Pancreas (tissue), 10 donors: Measurements from ENCODE around the gene PRKCZ. TPM values are rescaled to one million over a fixed set of nuclear protein-coding genes. Genes with fewer than 3 reads are reported as not detected.
A peak's percentile ranks its signal among the peaks of the same experiment; 100 is the strongest.
"Not testable (repeated sequence)": the region's sequence is repeated elsewhere in the genome, so short reads cannot be mapped to it uniquely, and the experiment has no call there.

Source experiments
- ATAC-seq, 4 donors: fragments of 200-7000 bp; cut with Tn5 transposase; one replicate each; pipeline versions ENCODE4 v1.8.0 to v1.9.1; 2020; ENCODE audit warnings: mild to moderate bottlenecking in 4 of 4, moderate library complexity in 4 of 4
- DNase-seq, 6 donors: peaks; one replicate each; pipeline ENCODE4 v3.0.0-alpha.2; 2020
- FAIRE-seq: peaks from 2 replicates; lab custom pipeline; 2012; peaks lifted over from hg19 to GRCh38; lab: Jason Lieb, UNC
- H3K27ac ChIP-seq, 4 donors: fragments of 200-600 bp; sonication (generic); 1 replicate in 3 of 4; 2 replicates in 1 of 4; pipeline versions ENCODE4 v1.5.0 to v1.8.0; 2020
- H3K27me3 ChIP-seq, 4 donors: fragments of 200-600 bp; one replicate each; pipeline ENCODE4 v1.8.0; 2021
- H3K36me3 ChIP-seq, 3 donors: fragments of 200-600 bp; sonication (generic) in 1 of 3; one replicate each; pipeline versions ENCODE4 v1.5.0 to v1.8.0; 2020 to 2021
- H3K4me1 ChIP-seq, 3 donors: fragments of 200-600 bp; one replicate each; pipeline ENCODE4 v1.8.0; 2021
- H3K4me3 ChIP-seq, 4 donors: fragments of 200-600 bp; sonication (generic) in 2 of 4; one replicate each; pipeline versions ENCODE4 v1.5.0 to v1.8.0; 2020 to 2021
- H3K9me3 ChIP-seq, 4 donors: fragments of 200-600 bp; one replicate each; pipeline ENCODE4 v1.8.0; 2021
- CTCF ChIP-seq, 4 donors: fragments of 200-600 bp; sonication (generic) in 3 of 4; IDR thresholded peaks; one replicate each; pipeline versions ENCODE4 v1.5.0 to v1.8.0; 2021; ENCODE audit warnings: antibody characterized with exemption in 4 of 4
- WGBS, 2 donors: extraction: QIAGEN DNeasy Blood & Tissue Kit; methylation state at CpG; one replicate each; pipeline ENCODE4 v1.1.7; 2013; 5-methylcytosine and 5-hydroxymethylcytosine counted together
- intact Hi-C, 3 donors: fragments of 100-400 bp; cut with DNase I; formaldehyde crosslinking; loops; one replicate each; pipeline versions ENCODE4 v1.11.1 to v1.14.2; 2022
- polyA plus RNA-seq, 2 donors: library from polyadenylated mRNA; stranded (reverse); fragments of 200-250 nt; gene quantifications; one replicate each; pipeline ENCODE4 v1.2.3, GENCODE V29; 2013
- total RNA-seq, 6 donors: library from RNA; stranded (reverse); fragmentation: NEBNext Ultra II Directional in 4 of 6; extraction: Animal tissue kit (Norgen Biotek cat#: 25700) in 4 of 6; gene quantifications; one replicate each; pipeline versions ENCODE4 v1.2.1 to v1.2.4, GENCODE V29; 2021 to 2023
- donor health status: healthy with polysubstance abuse.
- donor health status: DM: no; HTN: no; CAD: no; lungs with moderate emphysema.
- donor health status: DM: no; HTN: no; CAD: no.
- donor health status: control.
- donor health status: control.
- donor health status: Bipolar disorder and iron deficiency.
- donor health status: DM: yes; HTN: yes; CAD: no.
- donor health status: DM: no; HTN: no; CAD: no.
- donor health status: DM: no; HTN: no; CAD: no.
- donor health status: DM: yes; HTN: yes; CAD: no.

The PRKCZ gene
- total and polyA plus RNA-seq, 8 donors = 9.8 to 27.4 (median 17.1) TPM

- intact Hi-C loops = no loop called here
- no peak overlapping the region for H3K27ac ChIP-seq
- no peak for TF ChIP-seq CTCF (IDR thresholded peaks at IDR 0.05)
- H3K4me3 ChIP-seq = no peak overlapping the region
- no peaks in the 10 kb centered on the region for H3K4me1 ChIP-seq
- DNase-seq = no peak
- no peaks in the 10 kb centered on the region for H3K9me3 ChIP-seq
- no peak for ATAC-seq
- WGBS, 2 donors = 89 to 94% methylated on average over 19 of the region's 19 CpGs
- peaks cover 0 to 8% (median 3%) of the 10 kb centered on the region in 3 donors for H3K36me3 ChIP-seq
- FAIRE-seq = no peak
- no peaks in the 10 kb centered on the region for H3K27me3 ChIP-seq
Observed at GRCh38 chr1:2145946-2146835, 96.0 kb downstream of the PRKCZ start.

- ATAC-seq (no peak), DNase-seq (no peak), FAIRE-seq (no peak)
- Histone ChIP-seq H3K9me3 (no peaks in the 10 kb centered on the region), H3K4me3 (no peak overlapping the region), H3K4me1 (no peaks in the 10 kb centered on the region), H3K27me3 (no peaks in the 10 kb centered on the region), H3K36me3 (peaks cover 0 to 8% (median 3%) of the 10 kb centered on the region in 3 donors), H3K27ac (no peak overlapping the region)
- TF ChIP-seq CTCF (IDR thresholded peaks at IDR 0.05) = no peak
- intact Hi-C loops = no loop called here
- WGBS, 2 donors = 87 to 91% methylated on average over 11 of the region's 11 CpGs
Observed at GRCh38 chr1:2146836-2147517, 96.8 kb downstream of the PRKCZ start.

GRCh38 chr1:2147869-2148268 lies 97.7 kb downstream of the PRKCZ start:
- intact Hi-C loops, H3K9me3 ChIP-seq, H3K4me3 ChIP-seq, FAIRE-seq, H3K27ac ChIP-seq, DNase-seq, H3K4me1 ChIP-seq, ATAC-seq, H3K27me3 ChIP-seq, H3K36me3 ChIP-seq: not testable (repeated sequence)
- WGBS, 2 donors = 95% methylated on average over 5 of the region's 5 CpGs

- DNase-seq = no peak
- Histone ChIP-seq H3K36me3 (peaks cover 0 to 8% (median 3%) of the 10 kb centered on the region in 3 donors), H3K9me3 (no peaks in the 10 kb centered on the region), H3K27ac (peak overlapping the region in 1 of 4 donors; percentile 50), H3K4me1 (no peaks in the 10 kb centered on the region), H3K27me3 (no peaks in the 10 kb centered on the region), H3K4me3 (no peak overlapping the region)
- WGBS, 2 donors = 86 to 87% methylated on average over 14 of the region's 14 CpGs
- peak in 1 of 4 donors; percentile 22 for ATAC-seq
- no peak for TF ChIP-seq CTCF (IDR thresholded peaks at IDR 0.05)
- intact Hi-C loops = no loop called here
- no peak for FAIRE-seq
Observed at GRCh38 chr1:2148691-2149090, 98.5 kb downstream of the PRKCZ start.

- no peak for DNase-seq
- no peak for FAIRE-seq
- no peak overlapping the region for H3K27ac ChIP-seq
- H3K27me3 ChIP-seq = no peaks in the 10 kb centered on the region
- H3K4me3 ChIP-seq = no peak overlapping the region
- ATAC-seq = no peak
- H3K9me3 ChIP-seq = no peaks in the 10 kb centered on the region
- 85 to 91% methylated on average over 19 of the region's 19 CpGs for WGBS, 2 donors
- H3K36me3 ChIP-seq = peaks cover 0 to 7% (median 3%) of the 10 kb centered on the region in 3 donors
- intact Hi-C loops = no loop called here
- no peaks in the 10 kb centered on the region for H3K4me1 ChIP-seq
- TF ChIP-seq CTCF (IDR thresholded peaks at IDR 0.05) = no peak
Observed at GRCh38 chr1:2150801-2151200, 100.6 kb downstream of the PRKCZ start.
